ENCODE results near the gene ABCC1.

DNA sequence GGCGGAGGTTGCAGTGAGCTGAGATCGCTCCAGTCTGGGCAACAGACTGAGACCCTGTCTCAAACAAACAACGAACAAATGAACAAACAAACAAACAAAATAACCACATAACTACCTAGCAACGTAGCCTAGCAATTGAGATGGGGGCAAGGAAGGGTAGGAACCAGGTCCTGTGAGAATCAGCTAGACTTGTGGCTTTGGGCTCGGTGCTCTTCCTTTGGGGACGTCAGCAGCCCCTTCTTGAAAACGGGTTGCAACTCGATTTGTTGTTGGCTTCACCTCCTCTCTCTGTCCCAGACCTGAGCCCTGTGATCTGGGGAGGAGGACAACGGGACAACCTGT, 72.2 kb downstream of the ABCC1 start:
- TF ChIP-seq, protein P1, sequence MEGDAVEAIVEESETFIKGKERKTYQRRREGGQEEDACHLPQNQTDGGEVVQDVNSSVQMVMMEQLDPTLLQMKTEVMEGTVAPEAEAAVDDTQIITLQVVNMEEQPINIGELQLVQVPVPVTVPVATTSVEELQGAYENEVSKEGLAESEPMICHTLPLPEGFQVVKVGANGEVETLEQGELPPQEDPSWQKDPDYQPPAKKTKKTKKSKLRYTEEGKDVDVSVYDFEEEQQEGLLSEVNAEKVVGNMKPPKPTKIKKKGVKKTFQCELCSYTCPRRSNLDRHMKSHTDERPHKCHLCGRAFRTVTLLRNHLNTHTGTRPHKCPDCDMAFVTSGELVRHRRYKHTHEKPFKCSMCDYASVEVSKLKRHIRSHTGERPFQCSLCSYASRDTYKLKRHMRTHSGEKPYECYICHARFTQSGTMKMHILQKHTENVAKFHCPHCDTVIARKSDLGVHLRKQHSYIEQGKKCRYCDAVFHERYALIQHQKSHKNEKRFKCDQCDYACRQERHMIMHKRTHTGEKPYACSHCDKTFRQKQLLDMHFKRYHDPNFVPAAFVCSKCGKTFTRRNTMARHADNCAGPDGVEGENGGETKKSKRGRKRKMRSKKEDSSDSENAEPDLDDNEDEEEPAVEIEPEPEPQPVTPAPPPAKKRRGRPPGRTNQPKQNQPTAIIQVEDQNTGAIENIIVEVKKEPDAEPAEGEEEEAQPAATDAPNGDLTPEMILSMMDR (IDR thresholded peaks at IDR 0.05), result no peak
- TF ChIP-seq POLR2A (IDR thresholded peaks at IDR 0.05), result no peak
